Activated B cell treated with CpG ODN at 0.5 μM for 24 hours (primary cell): ENCODE measurements around the gene TMEM17. TPM values are rescaled to one million over a fixed set of nuclear protein-coding genes. Genes with fewer than 3 reads are reported as not detected.
A peak's percentile ranks its signal among the peaks of the same experiment; 100 is the strongest.

Experiments
- ATAC-seq: fragments of 200-7000 bp; cut with Tn5 transposase; one replicate; pipeline ENCODE4 v1.10.0; 2021; ENCODE audit warnings: low read depth, mild to moderate bottlenecking, moderate library complexity
- CTCF ChIA-PET: fragments of 350-600 bp; sonication (Branson Sonifier 250); formaldehyde crosslinking; loops from one replicate; lab custom pipeline; 2021; ENCODE audit warnings: antibody characterized with exemption; lab: Charles Lee
- POLR2A ChIA-PET: fragments of 350-600 bp; sonication (Branson Sonifier 250); formaldehyde crosslinking; loops from one replicate; lab custom pipeline; 2021; ENCODE audit warnings: antibody characterized with exemption; lab: Charles Lee
- DNase-seq: peaks from one replicate; pipeline ENCODE4 v3.0.0; 2022
- H3K27ac Mint-ChIP-seq: one replicate; pipeline ENCODE4 v1.8.0; 2020; ENCODE audit warnings: mixed read lengths
- H3K27me3 Mint-ChIP-seq: one replicate; pipeline ENCODE4 v1.8.0; 2021; ENCODE audit warnings: mixed read lengths
- H3K36me3 Mint-ChIP-seq: one replicate; pipeline ENCODE4 v1.8.0; 2021; ENCODE audit warnings: low read depth, mixed read lengths
- H3K4me1 Mint-ChIP-seq: one replicate; pipeline ENCODE4 v1.8.0; 2021; ENCODE audit warnings: mixed read lengths
- H3K4me3 Mint-ChIP-seq: one replicate; pipeline ENCODE4 v1.8.0; 2020; ENCODE audit warnings: mild to moderate bottlenecking, mixed read lengths
- H3K9me3 Mint-ChIP-seq: one replicate; pipeline ENCODE4 v1.8.0; 2020; ENCODE audit warnings: mixed read lengths
- CTCF ChIP-seq: fragments of 200-600 bp; IDR thresholded peaks from one replicate; pipeline ENCODE4 v1.8.0; 2022; ENCODE audit warnings: antibody characterized with exemption, mild to moderate bottlenecking
- intact Hi-C: fragments of 100-400 bp; cut with micrococcal nuclease; formaldehyde crosslinking; loops from one replicate; pipeline ENCODE4 v1.15.1; 2024
- total RNA-seq: library from RNA; stranded (reverse); gene quantifications from 2 replicates; pipeline ENCODE4 v1.2.3, GENCODE V29; 2022

TMEM17 gene, protein sequence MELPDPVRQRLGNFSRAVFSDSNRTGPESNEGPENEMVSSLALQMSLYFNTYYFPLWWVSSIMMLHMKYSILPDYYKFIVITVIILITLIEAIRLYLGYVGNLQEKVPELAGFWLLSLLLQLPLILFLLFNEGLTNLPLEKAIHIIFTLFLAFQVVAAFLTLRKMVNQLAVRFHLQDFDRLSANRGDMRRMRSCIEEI
- 0.12 TPM in 1 of 2 replicates, not detected in the other for total RNA-seq

GRCh38 chr2:62505750-62506420, at the start of gene TMEM17:
Gene TMEM17 (minus strand): TSS chr2:62506195. CDS start chr2:62506129, 66 bp downstream.
- intact Hi-C loops = no loop called here
- H3K27ac Mint-ChIP-seq = no peak within 1 kb of the TSS
- POLR2A ChIA-PET = interaction anchor here (0.5 kb wide), 1 partner anchor 107 kb away, joined by 4 read pairs; no protein-coding TSS in a partner anchor
- peak; percentile 65 for ATAC-seq
- peaks cover 8% of the 10 kb centered on the region for H3K4me1 Mint-ChIP-seq
- no peak for TF ChIP-seq CTCF
- CTCF ChIA-PET = interaction anchor here (1.3 kb wide), 1 partner anchor 40 kb away, joined by 4 read pairs; no protein-coding TSS in a partner anchor
- H3K9me3 Mint-ChIP-seq = no peaks in the 10 kb centered on the region
- peak within 1 kb of the TSS; percentile 81 for H3K4me3 Mint-ChIP-seq
- peaks cover 16% of the 10 kb centered on the region for H3K27me3 Mint-ChIP-seq
- no peaks in the 10 kb centered on the region for H3K36me3 Mint-ChIP-seq
- peak; percentile 31 for DNase-seq

DNA sequence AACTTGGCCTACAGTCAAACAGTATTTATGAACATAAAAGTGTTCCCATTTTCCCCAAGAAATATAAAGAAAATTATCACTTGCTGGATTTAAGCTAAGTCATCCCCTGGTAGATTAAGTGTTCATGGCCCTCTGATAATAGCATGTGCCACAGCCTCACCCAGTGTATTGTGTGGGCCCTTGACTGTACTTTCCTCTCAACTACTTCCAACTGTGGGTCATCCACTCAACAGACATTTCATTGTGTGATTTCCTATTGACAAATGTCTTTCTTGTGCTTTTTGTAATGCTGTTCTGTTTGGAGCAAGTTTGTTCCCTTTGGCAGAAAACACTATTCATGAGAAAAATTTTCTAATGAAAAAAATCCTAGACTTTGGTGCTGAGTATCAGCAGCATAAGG, 48.4 kb upstream of the TMEM17 start:
- H3K27me3 Mint-ChIP-seq = peaks cover 9% of the 10 kb centered on the region
- CTCF ChIA-PET = no interaction called here
- intact Hi-C loops = no loop called here
- no peak overlapping the region for H3K4me3 Mint-ChIP-seq
- no peaks in the 10 kb centered on the region for H3K4me1 Mint-ChIP-seq
- TF ChIP-seq CTCF = no peak
- no peak for ATAC-seq
- no peak overlapping the region for H3K27ac Mint-ChIP-seq
- no peaks in the 10 kb centered on the region for H3K36me3 Mint-ChIP-seq
- H3K9me3 Mint-ChIP-seq = peaks cover 5% of the 10 kb centered on the region
- POLR2A ChIA-PET = no interaction called here
- DNase-seq = no peak

DNA sequence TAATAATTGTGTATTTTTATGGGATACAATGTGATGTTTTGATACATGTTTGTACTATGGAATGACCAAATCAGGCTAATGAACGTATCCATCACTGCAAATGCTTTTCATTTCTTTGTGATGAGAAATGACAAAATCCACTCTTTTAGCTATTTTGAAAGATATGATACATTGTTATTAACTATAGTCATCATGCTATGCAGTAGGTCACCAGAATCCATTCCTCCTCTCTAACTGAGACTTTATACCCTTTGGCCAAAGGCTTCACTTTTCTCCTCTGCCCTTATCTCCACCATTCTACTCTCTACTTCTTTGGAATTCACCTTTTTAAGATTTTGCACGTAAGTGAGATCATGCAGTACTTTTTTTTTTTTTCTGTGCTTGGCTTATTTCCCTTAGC, 44.5 kb upstream of the TMEM17 start:
- no peak for TF ChIP-seq CTCF
- ChIA-PET POLR2A (no interaction called here), CTCF (no interaction called here)
- no peaks in the 10 kb centered on the region for H3K4me1 Mint-ChIP-seq
- no peaks in the 10 kb centered on the region for H3K36me3 Mint-ChIP-seq
- intact Hi-C loops = no loop called here
- DNase-seq = no peak
- H3K4me3 Mint-ChIP-seq = no peak overlapping the region
- peaks cover 3% of the 10 kb centered on the region for H3K9me3 Mint-ChIP-seq
- no peak overlapping the region for H3K27ac Mint-ChIP-seq
- no peak for ATAC-seq
- H3K27me3 Mint-ChIP-seq = peaks cover 5% of the 10 kb centered on the region

DNA sequence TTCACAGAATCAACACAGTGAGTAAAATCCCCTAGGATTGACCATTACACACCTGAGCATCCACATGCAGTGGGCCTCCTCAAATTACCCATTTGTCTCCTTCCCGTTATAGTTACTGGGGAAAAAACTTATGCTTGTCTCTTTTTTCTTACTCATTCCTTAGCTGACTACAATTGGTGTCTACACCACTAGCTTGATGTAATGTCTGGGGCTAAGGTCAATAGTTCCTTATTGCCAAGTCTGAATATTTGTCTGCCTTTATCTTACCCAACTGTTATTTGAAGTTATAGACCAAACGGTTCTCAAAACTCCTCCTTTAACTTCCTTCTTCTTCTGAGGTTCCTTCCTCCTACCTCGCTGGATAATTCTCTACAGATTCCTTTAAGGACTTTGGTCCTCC, 41.9 kb upstream of the TMEM17 start:
- DNase-seq (no peak), ATAC-seq (no peak)
- Mint-ChIP-seq H3K27me3 (peaks cover 4% of the 10 kb centered on the region), H3K4me3 (no peak overlapping the region), H3K27ac (no peak overlapping the region), H3K36me3 (no peaks in the 10 kb centered on the region), H3K9me3 (peaks cover 3% of the 10 kb centered on the region), H3K4me1 (no peaks in the 10 kb centered on the region)
- ChIA-PET CTCF (no interaction called here), POLR2A (no interaction called here)
- no peak for TF ChIP-seq CTCF
- intact Hi-C loops = no loop called here

DNA sequence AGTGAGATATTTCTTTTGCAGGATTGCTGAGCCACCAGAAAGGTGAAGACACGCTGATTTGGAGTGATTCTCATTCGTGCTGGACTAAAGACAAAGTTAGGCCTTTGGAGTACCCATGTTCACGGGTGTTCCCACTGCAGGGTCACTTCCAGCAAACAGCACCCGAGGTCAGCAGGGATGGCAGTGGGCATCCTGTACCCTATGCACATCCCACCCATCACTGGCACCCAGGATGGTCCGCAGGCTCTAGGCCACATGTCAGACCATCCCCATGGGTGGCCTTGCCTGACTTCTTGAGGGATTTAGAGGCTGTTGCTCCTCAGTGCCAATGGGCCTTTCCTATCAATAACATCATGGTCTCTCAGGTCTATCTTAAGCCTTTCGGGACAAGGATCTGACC, 39.3 kb upstream of the TMEM17 start:
- Mint-ChIP-seq H3K4me1 (no peaks in the 10 kb centered on the region), H3K27me3 (no peaks in the 10 kb centered on the region), H3K9me3 (no peaks in the 10 kb centered on the region), H3K36me3 (no peaks in the 10 kb centered on the region), H3K27ac (no peak overlapping the region), H3K4me3 (no peak overlapping the region)
- CTCF ChIA-PET = no interaction called here
- POLR2A ChIA-PET = no interaction called here
- intact Hi-C loops = no loop called here
- no peak for DNase-seq
- TF ChIP-seq CTCF = no peak
- ATAC-seq = no peak
